Measurements from ENCODE around the gene ZBTB7C. TPM values are rescaled to one million over a fixed set of nuclear protein-coding genes. Genes with fewer than 3 reads are reported as not detected.

ZBTB7C gene
- polyA plus RNA-seq, 12 donors: 2.5 to 12.5 (median 4.2) TPM; not detected in 1

DNA sequence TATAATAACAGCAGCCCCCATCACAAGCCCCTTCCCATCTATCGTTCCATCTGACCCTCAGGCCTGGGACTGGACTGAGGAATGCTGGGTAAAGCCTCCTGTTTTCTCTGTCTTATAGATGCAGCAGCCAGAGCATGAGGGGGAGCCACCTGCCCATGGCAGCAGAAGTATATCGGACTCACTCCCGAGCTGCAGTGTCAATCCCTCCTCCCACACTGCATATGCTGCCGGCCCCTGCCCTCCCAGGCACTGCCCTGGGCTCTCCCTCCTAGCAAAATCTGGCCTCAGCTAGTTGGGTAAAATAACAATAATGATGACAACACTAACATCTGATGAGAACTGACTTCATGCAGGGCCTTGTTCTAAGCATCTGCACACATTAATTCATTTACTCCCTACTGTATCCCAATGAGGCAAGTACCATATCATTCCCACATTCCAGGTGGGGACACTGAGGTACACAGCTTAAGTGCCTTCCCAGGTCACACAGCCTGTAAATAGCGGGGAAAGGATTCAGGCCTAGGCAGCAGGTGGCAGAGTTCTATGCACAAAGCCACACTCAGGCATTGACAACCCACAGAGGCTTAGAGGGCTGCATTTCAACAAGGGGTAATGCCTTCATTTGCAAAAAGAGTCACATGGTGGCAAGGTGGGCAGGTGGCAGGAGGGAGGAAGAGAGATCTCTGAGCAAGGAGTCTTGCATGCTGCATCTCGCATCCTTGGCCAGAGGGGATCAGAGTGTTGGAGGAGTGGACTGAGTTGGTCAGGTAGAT lies 190.0 kb downstream of the ZBTB7C start:
- DNase-seq: no peak

DNA sequence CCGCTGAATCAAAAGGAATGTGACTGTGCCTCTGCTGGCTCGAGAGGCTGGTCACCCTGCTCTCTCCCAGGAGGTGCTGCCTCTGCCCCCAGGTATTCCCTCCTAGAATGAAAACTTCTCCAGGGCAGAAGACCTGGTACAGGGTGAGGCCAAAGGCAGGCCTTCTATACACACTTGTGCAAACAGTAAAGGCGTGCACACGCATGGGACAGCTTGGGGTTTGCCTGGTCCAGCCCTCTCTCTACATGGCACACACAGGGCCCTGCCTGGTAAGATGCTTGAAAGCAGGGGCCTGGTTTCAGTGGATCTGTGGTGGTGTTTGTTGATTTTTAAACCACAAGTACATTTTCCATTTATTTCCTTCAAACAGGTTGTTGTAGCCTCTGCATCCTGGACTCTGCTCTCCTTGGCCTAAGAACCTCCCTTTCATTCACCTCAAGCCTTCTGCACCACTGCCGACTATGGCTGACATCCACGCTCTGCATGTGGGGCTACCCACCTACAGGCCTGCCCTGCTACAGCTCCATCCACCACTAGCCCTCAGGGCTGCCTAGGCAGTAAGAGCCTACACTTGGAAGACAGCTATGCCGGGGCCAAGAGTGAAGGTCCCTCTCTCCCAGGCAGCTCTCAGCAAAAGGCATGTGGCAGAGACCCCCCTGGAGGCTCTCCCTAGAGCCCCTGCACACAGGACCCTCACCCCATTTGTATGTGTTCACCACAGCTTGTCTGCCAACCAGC lies 190.7 kb downstream of the ZBTB7C start:
- no peak for DNase-seq

DNA sequence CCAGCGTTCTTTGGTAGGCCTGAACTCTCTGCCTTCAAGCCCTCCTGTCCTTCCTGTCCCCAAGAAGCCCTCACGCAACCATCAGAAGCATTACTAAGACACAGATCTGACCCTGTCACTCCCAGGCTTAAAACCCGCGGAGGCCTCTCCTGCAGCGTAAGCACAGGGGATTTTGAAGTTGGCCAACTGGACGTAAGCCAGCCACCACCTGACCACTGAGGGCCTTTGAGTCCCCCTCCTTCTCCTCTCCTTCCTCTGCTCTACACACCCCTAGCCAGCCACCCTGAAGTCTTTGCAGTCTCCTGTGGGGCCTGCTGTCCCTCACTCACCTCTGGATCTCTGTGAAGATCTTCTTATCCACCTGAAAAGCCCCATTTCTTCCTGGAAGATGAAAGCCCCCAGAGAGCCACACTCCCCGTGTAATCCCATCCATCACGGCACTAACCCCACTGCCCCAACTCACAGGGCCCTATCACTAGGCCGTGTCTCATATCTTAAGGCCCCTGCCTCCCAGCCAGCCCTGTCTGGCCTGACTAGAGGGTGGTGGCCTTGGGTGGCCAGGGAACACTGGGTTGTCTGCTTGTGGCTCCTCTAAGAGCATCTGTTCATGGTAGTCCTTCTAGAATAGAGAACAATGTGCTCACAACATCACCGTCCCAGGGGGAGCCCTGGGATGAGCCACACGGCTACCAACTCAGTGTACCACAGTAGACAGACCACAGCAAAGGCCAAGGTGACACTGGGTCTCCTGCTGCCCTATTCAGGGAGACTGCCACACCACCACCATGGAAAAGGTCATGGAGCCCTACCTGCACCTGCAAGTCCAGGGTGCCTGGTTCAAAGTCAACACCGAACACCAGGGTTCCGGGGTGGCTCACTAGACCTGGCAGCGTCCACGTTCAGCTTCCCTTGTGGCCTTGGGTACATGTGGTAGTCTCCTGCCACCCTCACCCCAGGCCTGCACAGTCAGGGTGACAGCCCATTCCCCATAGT lies 191.6 kb downstream of the ZBTB7C start:
- no peak for DNase-seq

DNA sequence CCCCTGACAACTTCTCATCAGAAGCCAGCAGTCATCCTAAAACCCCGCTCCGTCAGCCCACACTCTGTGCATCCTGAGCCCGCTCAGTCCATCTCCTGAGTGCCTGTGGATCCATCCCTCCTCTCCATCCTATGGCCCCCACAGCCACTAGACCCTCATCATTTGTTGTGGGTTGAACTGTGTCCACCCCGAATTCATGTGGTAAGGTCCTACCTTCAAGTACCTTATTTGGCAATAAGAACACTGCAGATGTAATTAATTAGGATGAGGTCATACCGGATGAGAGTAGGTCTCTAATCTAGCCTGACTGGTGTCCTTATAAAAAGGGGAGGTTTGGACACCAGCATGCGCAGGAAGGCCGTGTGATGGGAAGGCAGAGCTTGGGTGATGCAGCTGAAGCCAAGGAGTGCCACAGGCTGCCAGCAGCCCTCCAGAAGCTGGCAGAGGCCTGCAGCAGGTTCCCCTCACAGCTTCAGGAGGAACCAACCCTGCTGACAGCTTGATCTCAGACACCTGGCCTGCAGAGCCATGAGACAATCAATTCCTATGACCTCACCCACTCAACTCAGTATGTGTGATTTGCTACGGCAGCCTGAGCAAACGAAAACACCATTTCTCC lies 192.4 kb downstream of the ZBTB7C start:
- no peak for DNase-seq

DNA sequence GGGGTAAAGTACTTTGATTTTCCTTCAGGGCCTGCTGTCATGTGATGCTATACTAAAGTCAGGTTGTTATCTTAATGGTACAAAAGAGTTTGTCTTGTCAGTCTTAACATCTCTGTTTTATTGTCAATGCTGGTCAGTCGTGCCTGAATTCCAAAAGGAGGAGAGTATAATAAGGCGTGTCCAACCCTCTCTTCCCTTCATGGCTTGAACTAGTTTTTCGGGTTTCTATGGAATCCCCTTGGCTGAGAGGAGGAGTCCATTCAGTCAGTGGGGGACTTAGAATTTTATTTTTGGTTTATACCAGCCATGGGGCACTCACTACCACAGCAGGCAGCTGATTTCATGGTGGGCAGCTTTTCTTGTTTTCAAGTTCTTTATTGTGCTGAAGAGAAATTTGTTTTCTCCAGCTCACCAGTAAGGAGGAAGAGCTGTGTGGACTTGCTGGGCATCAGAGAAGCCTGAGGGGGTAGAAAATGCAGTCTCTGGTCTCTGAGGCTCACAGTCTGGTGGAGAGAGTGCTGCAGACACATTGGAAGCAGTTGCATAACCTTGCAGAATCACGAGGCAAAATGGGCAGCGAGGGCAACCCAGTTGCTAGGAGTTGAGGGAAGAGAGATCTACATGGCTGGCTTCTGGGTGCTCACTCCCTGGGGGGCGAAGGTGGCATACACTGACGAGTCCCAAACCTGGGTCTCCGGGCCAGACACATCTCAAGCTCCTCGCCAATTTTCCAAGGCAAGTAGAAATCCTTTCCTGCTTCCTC lies 193.1 kb downstream of the ZBTB7C start:
- no peak for DNase-seq

DNA sequence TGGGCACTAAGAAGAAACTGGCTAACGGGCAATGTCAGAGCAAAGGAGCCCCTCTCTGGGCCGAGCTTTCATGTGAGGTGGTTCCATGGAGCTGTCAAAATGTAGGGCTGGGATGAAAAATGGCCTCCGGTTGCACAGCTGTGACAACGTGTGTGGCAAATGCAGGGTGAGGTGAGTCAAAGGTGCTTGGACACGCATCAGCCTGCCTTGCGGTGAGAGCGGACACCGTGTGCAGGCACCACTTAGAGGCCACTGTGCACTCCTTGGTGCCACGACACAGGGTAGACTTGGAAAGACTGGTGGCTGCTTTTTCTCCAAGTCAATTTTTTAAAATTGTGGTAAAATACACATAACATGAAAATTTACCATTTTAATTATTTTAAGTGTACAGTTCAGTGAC lies 195.4 kb downstream of the ZBTB7C start:
- no peak for DNase-seq

DNA sequence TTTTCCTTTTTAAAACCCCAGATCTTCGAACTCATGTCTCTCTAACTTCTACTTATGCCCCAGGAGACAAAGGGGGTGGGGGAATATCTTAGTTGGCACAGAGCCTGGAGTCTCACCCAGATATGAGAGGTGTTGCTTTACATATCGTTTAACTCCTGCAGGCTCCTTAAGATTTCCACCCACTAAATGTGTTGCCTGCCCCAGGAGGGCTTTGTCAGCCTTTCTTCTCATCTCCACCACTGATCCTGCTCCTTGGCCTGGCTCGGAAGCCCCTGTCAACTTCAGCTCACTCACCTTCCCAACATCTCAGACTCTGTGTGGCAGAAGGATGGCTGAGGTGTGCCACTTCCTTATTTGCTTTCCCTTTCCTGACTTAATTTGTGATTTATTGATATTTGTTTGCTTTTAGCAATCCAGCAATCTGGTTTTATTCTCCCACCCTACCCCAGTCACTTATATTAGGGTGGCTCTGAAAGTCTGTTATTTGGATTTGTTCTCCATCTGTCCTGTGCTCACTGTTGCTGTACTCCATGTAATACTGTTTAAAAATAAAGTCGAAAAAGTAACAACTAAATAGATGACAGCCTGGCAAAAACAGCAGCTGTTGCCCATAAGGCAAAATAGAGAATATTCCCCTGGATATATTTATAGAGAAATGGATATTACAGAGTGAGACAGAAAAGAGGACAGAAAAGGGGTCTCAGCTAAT lies 200.6 kb downstream of the ZBTB7C start:
- no peak for DNase-seq

DNA sequence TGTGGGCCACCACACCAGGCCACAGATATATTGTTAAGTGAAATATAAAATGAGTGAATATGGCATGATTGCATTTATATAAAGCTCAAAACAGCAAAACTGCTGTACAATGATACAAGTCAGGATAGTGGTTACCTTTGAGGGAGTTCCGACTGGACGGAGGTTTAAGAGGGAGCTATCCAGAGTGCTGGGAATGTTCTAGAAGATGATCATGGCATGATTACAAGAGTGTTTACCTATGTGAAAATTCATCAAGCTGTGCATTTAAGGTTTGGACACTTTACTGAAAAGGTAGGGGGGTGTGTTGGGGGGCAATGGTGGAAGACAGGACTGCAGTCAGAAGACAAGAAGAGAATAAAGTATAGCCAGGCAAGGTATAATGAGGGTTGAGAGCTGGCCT lies 201.4 kb downstream of the ZBTB7C start:
- no peak for DNase-seq

DNA sequence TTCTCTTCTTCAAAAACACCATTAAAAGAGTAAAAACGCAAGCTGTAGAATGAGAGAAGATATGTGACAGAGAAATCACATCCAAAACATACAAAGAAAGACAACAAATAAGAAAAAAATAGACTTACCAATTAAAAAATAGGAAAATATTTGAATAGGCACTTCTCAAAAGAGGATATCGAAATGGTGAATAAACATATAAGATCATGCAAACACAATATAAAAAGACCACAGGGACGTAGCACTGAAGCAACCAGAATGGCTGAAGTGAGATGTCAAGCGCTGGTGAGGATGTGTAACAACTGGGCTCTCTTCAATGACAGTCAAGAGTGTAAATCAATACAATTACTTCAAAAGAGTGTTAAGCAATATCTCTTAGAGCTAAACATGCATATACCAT lies 202.3 kb downstream of the ZBTB7C start:
- no peak for DNase-seq

DNA sequence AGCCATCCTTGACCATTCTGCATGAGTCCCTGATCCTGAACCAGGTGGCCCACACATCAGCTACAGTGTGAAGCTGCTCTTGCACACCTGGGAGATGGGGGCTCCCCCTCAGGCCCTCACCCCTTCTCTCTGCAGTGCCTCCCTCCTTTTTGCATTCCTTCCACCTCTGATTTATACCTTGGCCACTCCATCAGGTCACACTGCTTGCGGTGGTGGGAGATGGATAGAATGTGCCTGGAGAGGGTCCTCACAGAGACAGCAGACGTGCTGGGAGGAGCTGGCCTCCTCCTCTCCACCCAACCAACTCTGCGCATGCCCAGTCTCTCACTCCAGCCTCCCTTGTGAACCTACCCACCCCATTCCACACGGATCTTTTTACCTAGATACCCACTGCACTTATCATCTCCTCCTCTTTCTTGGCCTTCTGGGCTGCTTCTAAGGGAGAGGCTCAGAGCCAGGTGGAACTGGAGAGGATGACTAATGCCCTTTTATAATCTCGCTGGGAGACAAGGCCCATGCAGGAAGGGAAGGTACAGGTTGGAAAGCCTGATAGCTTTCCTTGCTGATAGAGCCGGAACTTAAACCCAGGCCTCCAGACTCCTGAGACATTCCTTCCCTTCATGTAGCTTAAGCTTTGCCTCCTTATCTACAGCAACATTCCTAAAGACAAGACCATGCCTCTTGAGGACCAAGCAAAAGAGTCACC lies 205.1 kb downstream of the ZBTB7C start:
- no peak for DNase-seq

DNA sequence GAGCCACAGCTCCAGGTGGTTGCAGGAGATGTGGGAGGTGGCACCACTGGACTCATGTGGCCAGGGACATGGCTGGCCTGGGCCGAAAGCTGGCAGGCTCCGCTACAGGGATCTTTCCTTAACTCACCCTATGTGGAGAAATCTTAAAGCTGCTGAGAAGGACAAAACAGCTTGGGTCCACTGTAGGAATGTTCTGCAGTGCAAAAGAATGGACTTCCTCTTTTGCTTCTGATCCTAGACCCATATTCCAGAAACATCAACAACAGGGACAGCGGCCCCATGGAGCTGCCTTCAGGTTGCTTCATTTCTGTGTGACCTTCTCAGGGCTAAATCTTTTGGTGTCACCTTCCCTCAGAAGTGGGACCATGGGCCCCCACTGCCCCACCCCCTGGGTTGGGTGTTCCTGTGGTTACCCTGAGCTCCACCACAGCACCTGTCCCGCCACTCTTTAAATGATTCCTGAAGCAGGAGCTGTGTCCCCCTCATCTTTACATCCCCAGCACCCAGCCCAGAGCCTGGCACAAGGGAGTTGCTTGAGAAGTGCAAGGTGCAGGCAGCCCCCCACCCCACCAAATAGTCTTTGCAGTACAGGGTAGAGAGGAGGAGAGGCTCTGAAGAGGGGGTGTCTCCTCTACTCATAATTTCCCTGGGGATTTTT lies 205.8 kb downstream of the ZBTB7C start:
- DNase-seq: no peak

DNA sequence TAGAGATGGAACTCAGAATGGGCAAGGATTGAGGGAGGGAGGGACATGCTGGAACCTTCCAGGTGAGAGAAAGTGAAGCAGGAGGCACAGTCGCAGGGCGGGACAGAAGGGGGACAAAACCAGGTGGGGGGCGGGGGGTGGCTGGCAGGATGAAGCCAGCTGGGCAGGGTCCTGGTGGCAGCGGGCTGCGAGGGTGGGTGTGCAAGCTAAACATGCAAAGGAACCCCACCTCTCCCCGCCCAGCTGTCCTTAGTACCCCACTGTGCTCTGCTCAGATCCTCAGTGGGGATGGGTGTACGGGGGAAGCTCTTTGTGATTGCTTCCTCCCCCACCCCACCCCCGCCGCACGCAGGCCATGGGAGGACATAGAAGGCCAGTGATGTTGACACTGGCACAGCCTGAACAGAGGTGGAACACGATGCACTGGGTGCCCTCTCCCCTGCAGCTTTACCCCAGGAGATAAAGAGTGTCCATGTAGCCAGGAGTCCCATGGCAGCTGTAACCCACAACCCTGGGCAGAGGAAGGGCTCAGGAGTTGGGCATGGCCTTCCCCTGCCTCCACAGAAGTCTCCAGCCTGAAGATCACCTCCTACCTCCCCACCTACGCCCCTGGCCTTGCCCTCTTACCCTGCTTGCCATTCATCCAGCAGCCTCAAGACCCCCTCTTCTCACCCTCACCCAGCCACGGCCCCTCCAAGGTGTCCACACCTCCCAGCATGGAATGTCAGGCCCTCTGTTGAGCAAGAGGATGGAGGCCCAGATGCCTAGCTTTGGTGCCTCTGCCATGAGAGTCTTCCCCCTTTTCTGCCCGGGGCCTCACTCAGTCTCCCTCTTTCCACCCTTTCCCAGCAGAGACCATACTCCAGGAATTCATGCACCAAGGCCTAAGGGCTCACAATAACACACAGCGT lies 206.6 kb downstream of the ZBTB7C start:
- DNase-seq: no peak

DNA sequence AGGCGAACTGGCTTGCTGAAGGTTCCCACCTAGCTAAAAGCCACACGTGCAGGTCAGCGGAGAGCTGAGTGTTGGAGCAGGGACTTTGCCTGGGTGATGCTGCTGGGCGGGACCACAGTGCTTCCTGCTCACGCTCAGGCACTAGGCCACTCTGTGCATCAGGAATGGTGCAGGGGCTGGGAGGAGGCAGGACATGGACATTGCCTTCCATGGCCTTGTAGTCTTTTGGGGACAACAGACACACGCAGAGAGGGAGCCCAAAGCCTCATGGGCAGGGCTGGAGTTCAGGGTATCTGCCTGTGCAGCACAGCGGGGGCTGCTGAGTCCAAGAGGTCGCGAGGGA lies 207.2 kb downstream of the ZBTB7C start:
- DNase-seq: no peak

DNA sequence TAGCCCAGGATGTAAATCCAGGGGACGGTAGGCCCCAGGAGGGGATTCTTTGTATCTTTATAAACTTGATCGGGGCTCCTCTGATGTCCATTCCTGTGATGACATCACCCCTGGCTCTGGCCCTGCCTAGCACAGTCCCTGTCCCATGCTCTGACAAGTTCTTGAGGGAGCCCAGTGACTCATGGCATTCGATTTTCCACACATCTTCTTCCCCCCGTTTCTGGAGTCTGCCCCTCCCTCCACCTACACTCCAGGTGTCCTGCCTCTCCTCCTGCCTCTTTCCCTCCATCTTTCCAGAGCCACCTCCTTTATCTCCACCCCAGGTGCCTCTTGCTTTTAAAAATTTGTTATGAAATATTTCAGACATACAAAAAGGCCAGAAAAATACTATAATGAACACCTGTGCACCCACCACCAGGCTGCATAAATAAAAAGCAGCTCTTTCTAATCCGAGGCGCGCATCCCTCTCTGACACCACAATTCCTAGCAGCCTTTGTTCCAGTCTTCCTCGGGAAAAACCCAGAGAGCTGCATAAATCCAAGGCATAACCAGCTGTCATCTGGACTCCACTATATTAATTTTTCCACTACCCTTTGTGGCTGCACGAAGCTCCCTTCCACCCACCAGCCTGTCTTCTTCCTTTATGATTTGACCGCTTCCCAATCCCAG lies 207.7 kb downstream of the ZBTB7C start:
- DNase-seq: no peak

DNA sequence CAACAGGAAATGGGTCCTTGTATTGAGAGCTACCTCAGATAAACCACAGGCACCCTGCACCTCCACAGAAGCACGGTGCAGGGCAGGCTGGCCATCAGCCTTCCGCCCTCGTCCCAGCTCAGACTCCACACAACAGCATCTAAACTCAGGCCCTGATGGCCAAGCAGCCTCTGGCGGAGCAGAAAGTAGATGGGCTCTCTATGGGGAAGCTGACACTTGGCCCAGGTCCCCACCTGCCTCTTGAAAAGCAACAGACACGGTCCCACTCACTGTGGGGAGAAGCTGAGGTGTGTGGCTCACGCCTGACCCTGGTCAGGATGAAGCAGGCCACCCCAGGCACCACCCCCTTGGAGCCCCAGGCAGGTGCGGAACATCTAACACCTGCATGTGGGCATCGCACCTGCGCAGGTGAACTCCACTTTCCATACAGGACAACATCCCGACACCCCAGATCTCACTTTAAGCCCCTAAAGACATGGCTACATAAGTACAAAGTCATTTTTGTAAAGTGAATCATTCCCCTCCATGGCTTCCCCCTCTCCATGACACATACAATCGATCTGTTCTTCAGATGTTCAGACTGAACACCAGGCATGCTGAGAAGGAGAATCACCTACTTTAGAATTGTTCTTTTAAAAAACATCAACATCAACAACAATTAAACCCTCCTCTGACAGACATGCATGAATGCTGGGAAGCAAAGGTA lies 208.4 kb downstream of the ZBTB7C start:
- no peak for DNase-seq

DNA sequence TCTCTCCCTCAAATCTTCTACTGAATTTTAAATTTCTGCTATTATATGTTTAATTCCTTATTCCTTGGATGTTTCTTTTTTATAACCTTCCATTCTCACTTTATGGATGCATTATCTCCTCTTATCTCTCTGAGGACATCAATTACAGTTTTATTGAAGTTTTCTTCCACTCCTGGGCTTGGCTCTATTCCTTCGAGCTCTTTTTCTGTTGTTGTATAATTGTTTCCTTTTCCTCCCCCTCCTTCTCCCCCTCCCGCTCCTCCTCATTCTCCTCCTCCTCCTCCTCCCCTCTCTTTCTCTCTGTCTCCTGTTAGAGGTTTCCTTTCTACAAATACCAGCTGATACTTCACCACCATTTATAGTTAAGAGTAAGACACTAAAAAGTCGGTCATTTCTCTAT lies 209.8 kb downstream of the ZBTB7C start:
- DNase-seq: no peak

DNA sequence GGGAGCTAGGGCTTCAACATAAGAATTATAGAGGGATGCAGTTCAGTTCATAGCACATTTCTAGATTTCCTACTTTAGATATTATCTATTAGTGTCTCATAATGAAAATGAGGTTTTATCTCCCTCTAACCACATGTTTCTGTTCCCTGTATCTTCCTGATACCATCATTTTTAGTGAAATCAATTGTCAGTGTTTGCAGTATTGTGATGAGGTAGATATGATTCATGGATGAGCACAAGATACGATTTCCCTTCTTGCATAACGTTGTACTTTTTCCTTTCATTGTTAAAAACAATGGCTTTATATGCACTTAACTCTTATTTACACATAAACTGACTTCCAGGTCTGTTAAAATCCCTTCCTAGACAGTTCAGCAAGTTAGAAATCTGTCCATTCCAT lies 211.4 kb downstream of the ZBTB7C start:
- no peak for DNase-seq

Measured in muscle of arm (tissue), 12 donors.